K562 (cell line): ENCODE results near the gene TULP1. TPM values are rescaled to one million over a fixed set of nuclear protein-coding genes. Genes with fewer than 3 reads are reported as not detected.

Experiments used
- KAT2B ChIP-seq: IDR thresholded peaks from one replicate; pipeline ENCODE4 v1.6.1; 2012; ENCODE audit warnings: low read depth, mild to moderate bottlenecking, control low read depth, inconsistent platforms, low read length, moderate library complexity
- MED1 ChIP-seq: sonication (generic); formaldehyde crosslinking; IDR thresholded peaks from 2 replicates; pipeline ENCODE4 v1.8.1; 2023; ENCODE audit warnings: missing genetic modification reagents, borderline replicate concordance
- MYC ChIP-seq, 2 experiments: fragments of 250-450 bp in 1 of 2; sonication (Bioruptor Pico) in 1 of 2; IDR thresholded peaks; 2 replicates each; pipeline versions ENCODE4 v1.5.1 to v1.6.1; 2012 to 2021; ENCODE audit warnings: low read depth in 2 of 2, borderline replicate concordance in 1 of 2, improper control_type of control experiment in 1 of 2, low read length in 1 of 2, mild to moderate bottlenecking in 1 of 2, moderate library complexity in 1 of 2
- MYNN ChIP-seq, 2 experiments: sonication (generic); formaldehyde crosslinking in 1 of 2; IDR thresholded peaks; 2 replicates each; pipeline versions ENCODE4 v1.5.0 to v1.6.1; 2016 to 2020; ENCODE audit warnings: antibody characterized with exemption in 1 of 2, missing genetic modification reagents in 1 of 2
- PHB ChIP-seq: fragments of 250-450 bp; sonication (Bioruptor Pico); IDR thresholded peaks from 2 replicates; pipeline ENCODE4 v1.5.0; 2021
- POLR2AphosphoS5 ChIP-seq: IDR thresholded peaks from 2 replicates; pipeline ENCODE4 v1.6.1; 2011; ENCODE audit warnings: mild to moderate bottlenecking, low read depth, low read length, moderate library complexity; ENCODE audit not compliant: control insufficient read depth, insufficient read depth
- RBFOX2 ChIP-seq: fragments of 200-400 bp; formaldehyde crosslinking; IDR thresholded peaks from 2 replicates; pipeline ENCODE4 v1.6.1; 2017; ENCODE audit warnings: low read depth, mild to moderate bottlenecking, low read length, moderate library complexity
- TFAP4 ChIP-seq: sonication (generic); formaldehyde crosslinking; IDR thresholded peaks from 2 replicates; pipeline ENCODE4 v1.8.0; 2022; ENCODE audit warnings: missing genetic modification reagents, mild to moderate bottlenecking, moderate library complexity, borderline replicate concordance
- VEZF1 ChIP-seq: fragments of 200-800 bp; sonication (Bioruptor generic); IDR thresholded peaks from 2 replicates; pipeline ENCODE4 v1.6.1; 2017; ENCODE audit warnings: missing genetic modification characterization, missing compliant biosample characterization
- ZBTB49 ChIP-seq: sonication (generic); formaldehyde crosslinking; IDR thresholded peaks from 2 replicates; pipeline ENCODE4 v1.8.0; 2022; ENCODE audit warnings: missing genetic modification reagents, mild to moderate bottlenecking, borderline replicate concordance
- ZFP36 ChIP-seq: fragments of 150-350 bp; IDR thresholded peaks from 2 replicates; pipeline ENCODE4 v1.6.1; 2018; ENCODE audit warnings: low read length, low read depth; ENCODE audit not compliant: partially characterized antibody
- ZKSCAN3 ChIP-seq: fragments of 250-450 bp; sonication (Bioruptor Pico); IDR thresholded peaks from 2 replicates; pipeline ENCODE4 v1.4.0; 2020
- ZNF134 ChIP-seq: fragments of 250-450 bp; sonication (Bioruptor Pico); conservative IDR thresholded peaks from 2 replicates; pipeline ENCODE4 v1.4.0; 2020
- ZNF143 ChIP-seq: sonication (generic); formaldehyde crosslinking; IDR thresholded peaks from 2 replicates; pipeline ENCODE4 v1.9.0; 2022; ENCODE audit warnings: mild to moderate bottlenecking, missing genetic modification reagents
- ZNF24 ChIP-seq: fragments of 450-650 bp; IDR thresholded peaks from 2 replicates; pipeline ENCODE4 v1.6.1; 2016
- ZNF280A ChIP-seq: fragments of 450-650 bp; IDR thresholded peaks from 2 replicates; pipeline ENCODE4 v1.6.1; 2018; ENCODE audit warnings: mild to moderate bottlenecking, low read depth; ENCODE audit not compliant: partially characterized antibody
- ZNF589 ChIP-seq: fragments of 200-800 bp; sonication (Bioruptor generic); IDR thresholded peaks from 2 replicates; pipeline ENCODE4 v1.6.1; 2016; ENCODE audit warnings: low read depth, missing genetic modification characterization, missing compliant biosample characterization
- polyA plus RNA-seq, 8 experiments: library from polyadenylated mRNA; depleted of rRNA in 4 of 8; stranded (reverse) in 5 of 8; unstranded in 3 of 8; fragments of >200 nt; fragmentation: Nextera tagmentation in 2 of 8; fragmentation: Illumina TruSeq in 1 of 8; extraction: Ambion mirVana in 2 of 8; extraction: Trizol in 1 of 8; gene quantifications; 2 replicates each; pipeline versions ENCODE4 v1.2.1 to v1.2.3, GENCODE V29; 2011 to 2014; ENCODE audit warnings: inconsistent platforms in 1 of 8, missing spikeins in 1 of 8
- total RNA-seq, 7 experiments: library from RNA; depleted of rRNA in 6 of 7; stranded (reverse); fragments of >200 nt in 6 of 7; fragmentation: Illumina TruSeq in 2 of 7; extraction: Trizol in 2 of 7; gene quantifications; 2 replicates each; pipeline versions ENCODE4 v1.2.1 to v1.2.3, GENCODE V29; 2011 to 2021; ENCODE audit warnings: low replicate concordance in 1 of 7

Gene TULP1
- total and polyA plus RNA-seq, 9 of the 15 experiments (the other 6 are each of a cell fraction or from before 2014, with no cell fraction given): 0.06 to 0.17 (median 0.09) TPM; not detected in 6

- peak; percentile 88 for TF ChIP-seq VEZF1 (CRISPR knock-in tag)
- TF ChIP-seq ZNF589 (CRISPR knock-in tag): 0 out of 2 replicates have a peak, but pooled peaks have one; percentile 16
- TF ChIP-seq ZNF280A: no peak
- no peak for TF ChIP-seq ZFP36
- TF ChIP-seq KAT2B: no peak
- no peak for TF ChIP-seq MED1
- TF ChIP-seq MYC (IDR thresholded peaks at IDR 0.05; ENCODE audit: low read depth, low read length): peak; percentile 72
- TF ChIP-seq MYC (CRISPR knock-in tag; IDR thresholded peaks at IDR 0.05; ENCODE audit: borderline replicate concordance, low read depth): no peak
- TF ChIP-seq ZNF143 (CRISPR knock-in tag): 0 out of 2 replicates have a peak, but pooled peaks have one; percentile 26
- peak; percentile 86; the same call in 1 of the 2 replicates for TF ChIP-seq PHB
- TF ChIP-seq RBFOX2: peak; percentile 92
- no peak for TF ChIP-seq ZBTB49 (CRISPR knock-in tag)
- 0 out of 2 replicates have a peak, but pooled peaks have one; percentile 12 for TF ChIP-seq ZNF24
- no peak for TF ChIP-seq ZKSCAN3 (CRISPR knock-in tag)
- no peak for TF ChIP-seq ZNF134 (CRISPR knock-in tag)
- TF ChIP-seq TFAP4: peak; percentile 91
- peak; percentile 75 for TF ChIP-seq POLR2AphosphoS5
- no peak for TF ChIP-seq MYNN (IDR thresholded peaks at IDR 0.05)
- TF ChIP-seq MYNN (CRISPR knock-in tag; IDR thresholded peaks at IDR 0.05): no peak
These were observed 60.3 kb downstream of the TULP1 start, which contains the start of gene FANCE (continued) for GRCh38 chr6:35452183-35453090.
